GM19351 (cell line): Measurements from ENCODE around the gene COL6A2.
"Not testable (repeated sequence)": the region's sequence is repeated elsewhere in the genome, so short reads cannot be mapped to it uniquely, and the experiment has no call there.

Source experiments
- ATAC-seq: cut with Tn5 transposase; IDR thresholded peaks from one replicate; pipeline ENCODE4 v1.9.1; 2021; ENCODE audit warnings: mild to moderate bottlenecking, moderate library complexity; ENCODE audit not compliant: unreplicated experiment

COL6A2 gene

DNA sequence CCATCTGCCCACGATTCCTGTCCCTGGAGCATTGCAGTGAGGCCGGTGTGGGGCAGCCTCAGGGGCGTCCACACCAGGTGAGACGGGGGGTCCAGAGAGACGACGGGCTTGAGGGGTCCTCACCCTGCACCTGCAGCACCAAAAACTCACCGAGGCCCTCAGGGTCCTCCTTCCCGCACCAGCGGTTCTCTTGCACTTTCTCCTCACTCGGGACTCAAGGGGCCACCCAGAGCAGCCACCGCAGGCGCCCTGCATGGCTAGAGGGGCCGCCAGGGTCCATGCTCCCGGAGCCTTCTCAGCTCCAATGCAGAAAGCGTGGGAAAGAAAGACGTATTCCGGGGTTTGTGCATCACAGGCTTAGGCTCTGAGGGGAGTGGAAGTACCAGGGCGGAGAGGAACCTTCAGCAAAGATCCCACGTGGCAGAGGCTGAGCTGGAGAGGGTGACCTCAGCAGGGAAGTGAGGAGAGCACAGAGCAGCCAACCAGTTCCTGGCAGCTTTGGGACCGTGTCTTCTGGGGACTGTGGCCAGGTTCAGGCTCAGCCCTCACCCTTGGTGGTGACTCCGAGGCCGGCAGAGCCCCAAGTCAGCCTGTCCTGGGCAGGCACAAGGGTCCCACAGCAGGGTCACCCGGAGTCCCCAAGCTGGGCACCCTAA is 19.5 kb upstream of the COL6A2 start:
- ATAC-seq: no peak

DNA sequence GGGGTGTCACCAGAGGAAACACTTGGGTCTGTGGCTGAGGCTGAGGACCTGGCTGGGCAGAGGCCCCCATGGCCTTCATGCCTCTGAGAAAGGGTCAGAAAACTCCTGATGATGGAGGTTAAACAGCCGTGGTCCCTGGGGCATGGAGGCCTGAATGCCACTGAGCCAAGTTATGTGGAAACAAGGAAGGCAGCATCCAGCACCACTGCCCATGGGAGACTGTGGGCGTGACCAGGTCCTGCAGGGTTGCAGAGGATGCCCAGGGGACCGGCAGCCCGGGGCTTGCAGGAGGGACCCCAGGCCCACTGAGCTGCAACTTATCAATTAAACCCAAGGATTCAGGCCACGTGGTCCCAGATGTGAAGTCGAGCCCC is 18.9 kb upstream of the COL6A2 start:
- ATAC-seq: no peak

DNA sequence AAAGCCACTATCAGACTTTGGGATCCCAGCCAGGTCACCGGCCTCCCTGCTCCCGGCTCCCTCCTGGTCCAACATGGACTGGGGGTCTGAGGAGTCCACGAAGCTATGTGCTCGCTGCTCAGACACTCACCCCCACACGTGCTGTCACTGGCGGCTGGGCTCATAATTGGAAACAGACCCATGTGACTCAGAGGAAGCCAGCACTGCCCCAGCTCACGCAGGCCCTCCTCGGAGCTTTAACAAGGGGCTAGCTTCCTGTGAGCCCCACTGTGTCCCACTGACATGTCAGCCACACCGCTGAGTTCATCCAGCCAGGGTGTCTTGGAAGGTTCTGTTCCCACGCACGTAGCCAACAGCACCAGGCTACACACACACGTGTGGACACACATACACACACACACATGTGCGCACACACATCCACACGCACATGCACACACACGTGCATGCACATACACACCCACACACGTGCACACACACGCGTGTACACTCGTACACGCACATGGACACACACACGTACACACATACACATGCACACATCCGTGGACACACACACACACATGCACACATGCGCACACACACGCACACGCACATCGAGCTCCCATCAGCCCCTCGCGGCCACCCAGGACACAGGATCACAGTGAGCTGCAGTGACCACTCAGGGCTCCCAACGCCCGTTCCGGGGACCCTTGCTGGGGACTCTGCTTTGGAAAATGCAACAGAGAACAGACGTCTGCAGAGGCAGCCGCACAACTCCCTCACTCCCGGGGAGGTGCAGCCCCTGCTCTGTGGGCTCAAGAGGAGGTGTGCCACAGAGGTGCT is 18.4 kb upstream of the COL6A2 start:
- no peak for ATAC-seq

DNA sequence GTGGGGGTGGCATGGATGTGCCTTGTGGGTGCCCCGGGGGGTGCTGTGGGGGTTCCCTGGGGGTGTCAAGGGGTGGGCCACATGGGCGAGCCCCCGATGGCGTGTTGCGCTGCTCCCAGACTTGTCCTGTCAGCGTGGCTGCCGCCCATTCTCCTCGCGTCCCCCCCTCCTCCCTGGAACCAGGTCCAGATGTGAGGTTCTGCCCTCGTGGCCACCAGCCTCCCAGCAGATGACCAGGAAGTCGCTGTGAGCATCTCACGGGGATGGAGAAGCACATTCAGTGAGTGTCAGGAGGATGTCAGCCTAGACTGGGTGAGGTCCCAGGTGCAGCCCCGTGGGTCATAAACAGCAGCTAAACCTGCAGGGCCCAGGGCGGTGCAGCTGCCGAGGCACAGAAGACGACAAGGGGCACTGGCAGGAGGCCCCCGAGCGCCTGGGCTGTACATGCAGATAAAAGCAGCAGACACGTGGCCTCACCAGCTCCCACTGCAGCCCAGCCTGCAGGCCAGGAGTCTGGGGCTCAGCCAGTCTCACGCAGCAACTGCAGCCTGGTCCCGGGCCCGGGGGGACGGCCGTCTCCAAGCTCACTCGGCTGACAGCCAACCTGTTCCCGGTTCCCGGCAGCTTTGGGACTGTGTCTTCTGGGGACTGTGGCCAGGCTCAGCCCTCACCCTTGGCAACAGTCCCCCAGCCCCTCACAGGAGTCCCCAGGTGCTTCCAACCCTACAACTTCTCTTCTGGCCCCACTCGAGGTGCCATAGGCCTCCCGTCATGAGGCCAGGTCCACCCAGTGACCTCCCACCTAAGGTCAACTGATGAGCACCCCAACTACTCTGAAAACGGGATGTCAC is 17.5 kb upstream of the COL6A2 start:
- ATAC-seq: no peak

DNA sequence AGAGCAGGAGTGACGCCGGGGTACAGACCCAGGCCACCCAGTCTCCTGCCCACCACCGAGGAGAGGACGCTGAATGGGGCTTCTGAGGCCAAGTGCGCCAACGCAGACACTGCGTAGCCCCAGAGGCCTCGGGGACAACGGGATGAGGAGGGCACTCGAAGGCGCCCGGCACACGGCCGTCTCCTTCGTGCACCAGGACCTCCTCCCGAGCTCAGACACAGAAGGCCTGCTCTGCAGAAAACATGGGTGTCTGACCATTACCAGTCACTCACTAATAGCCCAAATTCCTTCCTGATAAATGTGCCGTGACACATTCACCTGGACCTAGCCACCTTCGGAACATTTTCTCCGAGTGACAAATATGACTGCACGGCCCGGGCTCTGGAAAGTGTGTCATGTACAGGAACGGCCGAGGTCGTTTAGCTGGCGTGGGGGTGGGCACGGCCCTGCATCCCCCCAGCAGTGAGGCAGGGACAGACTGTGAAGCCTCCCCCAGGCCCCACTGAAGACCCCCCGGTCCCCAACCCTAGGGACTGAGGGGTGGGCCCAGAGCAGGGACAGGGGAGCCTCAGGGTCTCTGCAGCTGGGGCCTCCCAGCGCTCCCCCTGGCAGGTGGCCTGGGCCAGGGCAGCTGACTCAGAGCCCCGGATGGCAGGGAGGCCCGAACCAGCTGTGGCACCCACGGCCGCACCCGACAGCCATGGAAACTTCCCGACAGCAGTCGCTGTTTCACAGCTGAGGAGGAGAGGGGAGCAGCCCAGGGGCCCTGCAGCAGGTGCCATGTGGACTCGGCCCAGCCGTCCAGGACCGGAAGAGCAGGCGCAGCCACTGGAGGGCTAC is 16.7 kb upstream of the COL6A2 start:
- no peak for ATAC-seq

DNA sequence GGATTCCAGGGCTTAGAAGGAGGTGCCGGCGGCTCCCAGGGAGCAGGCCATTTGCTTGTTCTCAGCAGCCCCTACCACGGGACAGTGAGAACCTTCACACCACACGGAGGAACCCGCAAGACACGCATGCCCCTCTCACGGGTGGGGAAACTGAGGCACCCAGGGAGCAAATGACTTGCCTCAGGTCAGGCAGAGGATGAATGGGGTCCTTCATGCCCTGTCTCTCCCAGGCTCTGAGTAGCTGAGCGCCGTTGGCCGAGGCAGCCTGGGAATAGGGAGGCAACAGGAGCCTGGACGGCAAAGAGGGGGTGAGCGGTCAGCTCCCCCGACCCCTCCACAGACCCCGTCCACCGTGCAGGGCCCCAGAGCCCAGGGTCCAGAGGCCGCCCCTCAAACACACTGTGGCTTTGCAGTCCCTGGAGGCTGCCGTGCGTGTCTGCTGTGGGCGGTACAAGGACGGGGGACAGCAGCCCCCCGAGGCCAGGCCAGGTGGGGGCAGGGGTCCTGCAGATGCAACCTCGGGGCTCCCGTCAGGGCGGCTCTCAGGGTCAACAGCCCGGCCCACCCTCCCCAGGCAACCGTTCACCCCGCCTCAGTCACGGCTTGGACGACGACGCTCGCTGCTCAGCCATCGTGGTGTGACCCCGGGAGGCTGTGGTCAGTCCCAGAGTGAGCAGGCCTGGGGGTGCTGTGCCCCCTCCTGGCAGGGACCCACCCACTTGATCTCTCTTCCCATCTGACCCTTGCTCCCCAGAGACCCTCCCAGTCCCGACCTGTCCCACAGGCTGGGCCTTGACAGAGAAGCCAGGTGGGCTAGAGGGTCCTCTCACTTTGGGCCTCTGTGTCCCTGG is 15.8 kb upstream of the COL6A2 start:
- no peak for ATAC-seq

DNA sequence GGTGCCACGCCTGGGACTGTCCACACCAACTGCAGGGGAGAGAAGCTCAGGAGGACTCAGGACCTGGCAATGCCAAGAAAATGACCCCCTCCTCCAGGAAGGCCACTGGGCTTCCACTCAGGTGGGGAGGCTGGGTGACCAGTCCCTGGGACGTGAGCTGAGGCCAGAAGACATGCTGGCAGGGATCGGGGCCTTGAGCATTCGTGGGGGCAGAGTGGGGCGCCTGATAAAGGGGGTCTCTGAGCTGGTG is 15.3 kb upstream of the COL6A2 start:
- no peak for ATAC-seq

DNA sequence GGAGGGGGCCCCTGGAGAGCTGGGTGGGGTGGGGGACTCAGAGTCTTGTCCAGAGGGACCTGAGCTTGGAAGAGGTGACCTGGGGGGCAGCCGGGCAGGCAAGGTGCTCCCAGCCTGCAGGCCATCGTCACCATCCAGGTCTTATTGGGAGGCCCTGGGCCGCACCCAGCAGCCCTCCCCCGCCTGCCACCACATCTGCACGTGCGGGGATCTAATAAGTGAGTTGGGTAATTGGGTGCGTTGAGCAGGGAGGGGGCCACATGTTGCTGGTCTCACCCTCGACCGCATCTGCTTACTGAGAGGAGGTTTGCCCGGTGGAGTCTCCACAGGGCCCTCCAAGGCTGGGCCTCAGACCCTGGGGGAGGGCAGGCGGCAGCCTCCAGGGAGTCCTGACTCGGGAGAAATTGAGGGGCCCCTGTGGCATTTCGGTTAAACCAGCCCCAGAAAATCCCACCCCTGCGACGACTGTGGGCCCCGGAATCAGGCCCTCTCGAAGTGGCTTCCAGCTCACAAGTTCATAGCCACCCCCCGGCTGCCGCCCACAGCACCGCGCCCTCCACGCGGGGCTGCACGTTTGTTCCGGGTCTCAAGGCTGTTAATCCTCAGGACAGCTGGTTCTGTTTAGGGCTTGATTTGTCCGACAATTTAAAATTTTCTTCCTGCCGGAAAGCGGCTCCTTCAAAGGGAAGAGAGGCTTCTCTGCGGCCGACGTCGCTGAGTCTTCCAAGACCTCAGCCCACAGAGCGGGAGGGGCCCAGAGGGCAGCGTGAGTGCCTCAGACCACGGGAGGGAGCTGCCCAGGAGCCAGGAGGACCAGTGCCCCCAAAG is 14.7 kb upstream of the COL6A2 start:
- ATAC-seq: no peak

DNA sequence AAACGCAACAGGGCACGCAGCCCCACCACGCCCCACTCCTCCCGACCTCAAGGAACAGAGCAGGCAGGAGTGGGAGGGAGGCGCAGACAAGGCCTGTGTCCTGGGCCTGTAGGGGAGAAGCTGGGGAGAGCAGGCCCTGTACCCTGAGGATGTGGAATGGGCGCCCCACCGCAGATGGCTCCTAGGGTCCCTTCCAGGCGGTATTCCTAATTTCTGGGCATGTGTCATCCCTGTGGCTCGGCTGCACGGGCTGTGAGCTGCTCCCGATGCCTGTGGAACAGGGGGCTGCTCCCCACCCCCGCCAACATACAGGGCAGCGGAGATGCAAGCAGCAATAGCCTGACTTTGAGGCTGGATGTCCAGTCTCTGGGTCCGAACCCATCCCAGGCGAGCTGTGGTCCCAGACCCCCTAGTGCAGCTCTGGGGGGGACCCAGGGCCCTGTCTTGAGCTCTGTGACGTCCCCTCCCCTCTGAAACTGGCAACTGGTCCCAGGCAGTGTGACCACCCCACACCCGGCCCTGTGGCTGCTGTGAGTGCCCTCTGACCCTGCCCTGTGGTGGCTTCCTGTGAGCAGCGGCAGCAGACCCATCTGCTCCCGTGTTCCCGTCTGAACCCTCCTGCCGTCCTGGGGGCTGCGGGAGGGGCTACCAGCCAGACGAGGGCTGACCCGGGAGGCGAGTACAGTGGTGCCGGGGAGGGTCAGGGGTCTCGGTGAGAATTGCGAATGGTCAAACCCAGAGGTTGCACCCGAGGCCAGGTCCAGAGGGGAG is 13.9 kb upstream of the COL6A2 start:
- ATAC-seq: no peak

DNA sequence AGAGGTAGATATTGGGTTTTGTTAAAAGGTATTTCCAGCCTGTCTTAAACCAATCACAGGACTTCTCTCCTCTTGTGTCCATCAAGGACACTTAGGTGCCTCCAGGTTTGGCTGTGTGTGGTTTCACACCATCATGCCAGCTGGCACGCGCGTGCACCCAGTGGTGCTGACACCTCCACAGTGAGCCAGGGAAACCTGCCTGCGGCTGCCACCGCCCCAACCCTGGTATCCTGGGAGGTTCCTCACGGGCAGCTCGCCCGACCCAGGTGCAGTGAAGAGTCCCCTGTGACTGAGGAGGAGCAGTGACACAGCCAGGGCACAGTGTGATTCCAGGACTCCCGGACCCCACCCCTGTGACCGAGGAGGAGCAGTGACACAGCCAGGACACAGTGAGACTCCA is 13.2 kb upstream of the COL6A2 start:
- no peak for ATAC-seq

DNA sequence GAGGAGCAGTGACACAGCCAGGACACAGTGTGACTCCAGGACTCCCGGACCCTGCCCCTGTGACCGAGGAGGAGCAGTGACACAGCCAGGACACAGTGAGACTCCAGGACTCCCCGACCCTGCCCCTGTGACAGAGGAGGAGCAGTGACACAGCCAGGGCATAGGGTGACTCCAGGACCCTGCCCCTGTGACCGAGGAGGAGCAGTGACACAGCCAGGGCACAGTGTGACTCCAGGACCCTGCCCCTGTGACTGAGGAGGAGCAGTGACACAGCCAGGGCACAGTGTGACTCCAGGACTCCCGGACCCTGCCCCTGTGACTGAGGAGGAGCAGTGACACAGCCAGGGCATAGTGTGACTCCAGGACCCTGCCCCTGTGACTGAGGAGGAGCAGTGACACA is 12.7 kb upstream of the COL6A2 start:
- ATAC-seq: not testable (repeated sequence)

DNA sequence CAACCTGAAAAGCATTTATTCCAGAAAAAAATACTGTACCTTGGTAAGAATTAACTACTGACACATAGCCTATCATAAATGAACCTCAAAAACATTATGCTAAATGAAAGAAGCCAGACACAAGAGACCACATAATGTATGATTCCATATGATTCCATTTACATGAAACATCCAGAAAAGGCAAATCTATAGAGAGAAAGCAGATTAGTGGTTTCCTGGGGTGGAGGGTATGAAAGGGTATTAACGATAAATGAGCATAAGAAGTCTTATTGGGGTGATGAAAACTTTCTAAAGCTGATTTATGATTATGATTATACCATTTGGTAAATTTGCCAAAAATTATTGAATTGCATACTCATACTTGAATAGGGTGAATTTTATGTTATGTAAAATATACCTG is 10.3 kb upstream of the COL6A2 start:
- no peak for ATAC-seq

DNA sequence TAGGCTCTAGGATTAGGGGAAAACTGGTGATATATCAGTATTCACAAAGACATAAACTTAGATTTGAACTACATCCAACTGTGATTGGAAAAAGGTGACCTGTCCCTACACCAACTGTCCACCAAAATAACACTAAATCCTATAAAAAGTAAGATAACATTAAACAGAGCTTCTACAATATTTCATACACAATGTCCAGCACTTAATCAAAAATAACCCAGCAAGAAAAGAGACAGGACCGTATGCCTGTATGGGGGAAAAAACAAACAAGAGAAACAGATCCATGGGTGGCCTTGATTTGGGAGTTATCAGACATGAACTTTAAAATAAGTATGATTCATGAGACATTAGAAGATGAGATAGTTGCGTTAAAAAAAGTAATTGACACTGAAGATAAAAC is 9.7 kb upstream of the COL6A2 start:
- ATAC-seq: no peak

DNA sequence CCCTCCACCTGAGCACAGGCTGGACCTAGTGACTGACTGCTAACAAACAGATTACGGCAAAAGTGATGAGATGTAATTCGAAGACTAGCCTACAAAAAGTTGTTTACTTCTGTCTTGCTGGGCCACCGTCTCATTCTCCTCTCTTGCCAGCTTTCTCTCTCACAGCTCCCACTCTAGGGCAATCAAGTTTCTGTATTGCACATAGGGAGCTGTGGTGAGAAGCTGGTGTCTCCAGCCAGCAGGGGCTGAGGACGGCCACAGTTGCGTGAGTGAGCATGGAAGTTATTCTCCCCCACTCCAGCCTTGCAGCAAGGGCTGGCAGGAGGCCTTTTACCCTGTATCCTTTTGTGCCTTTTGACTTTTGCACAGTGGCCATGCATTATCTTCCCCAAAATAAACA is 8.6 kb upstream of the COL6A2 start:
- ATAC-seq: no peak

DNA sequence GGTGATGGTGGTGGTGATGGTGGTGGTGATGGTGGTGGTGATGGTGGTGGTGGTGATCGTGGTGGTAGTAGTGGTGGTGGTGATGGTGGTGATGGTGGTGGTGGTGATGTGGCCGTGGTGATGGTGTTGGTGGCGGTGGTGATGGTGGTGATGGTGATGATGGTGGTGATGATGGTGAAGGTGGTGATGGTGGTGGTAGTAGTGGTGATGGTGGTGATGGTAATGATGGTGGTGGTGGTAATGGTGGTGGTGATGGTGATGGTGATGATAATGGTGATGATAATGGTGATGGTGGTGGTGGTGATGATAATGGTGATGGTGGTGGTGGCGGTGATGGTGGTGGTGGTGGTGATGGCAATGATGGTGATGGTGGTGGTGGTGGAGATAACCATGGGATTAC is 6.8 kb upstream of the COL6A2 start:
- ATAC-seq: no peak

DNA sequence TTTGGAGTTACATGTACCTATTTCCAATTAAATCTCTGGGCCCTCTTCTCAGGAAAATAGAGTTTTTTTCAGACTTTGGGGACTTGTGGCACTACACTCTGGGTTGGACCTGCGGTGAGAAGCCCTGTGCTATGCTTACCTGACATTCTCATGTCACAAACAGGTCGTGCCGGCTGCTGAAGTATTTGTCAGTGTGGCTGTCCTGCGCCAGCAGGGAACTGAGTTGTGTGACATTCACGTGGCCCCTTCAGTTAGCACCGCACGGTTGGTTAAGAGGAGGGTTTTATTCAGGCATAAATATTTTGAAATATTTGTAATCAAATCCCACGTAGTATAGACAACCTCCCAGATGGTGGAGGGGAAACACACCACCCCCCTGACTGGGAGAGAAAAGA is 6.3 kb upstream of the COL6A2 start:
- no peak for ATAC-seq

DNA sequence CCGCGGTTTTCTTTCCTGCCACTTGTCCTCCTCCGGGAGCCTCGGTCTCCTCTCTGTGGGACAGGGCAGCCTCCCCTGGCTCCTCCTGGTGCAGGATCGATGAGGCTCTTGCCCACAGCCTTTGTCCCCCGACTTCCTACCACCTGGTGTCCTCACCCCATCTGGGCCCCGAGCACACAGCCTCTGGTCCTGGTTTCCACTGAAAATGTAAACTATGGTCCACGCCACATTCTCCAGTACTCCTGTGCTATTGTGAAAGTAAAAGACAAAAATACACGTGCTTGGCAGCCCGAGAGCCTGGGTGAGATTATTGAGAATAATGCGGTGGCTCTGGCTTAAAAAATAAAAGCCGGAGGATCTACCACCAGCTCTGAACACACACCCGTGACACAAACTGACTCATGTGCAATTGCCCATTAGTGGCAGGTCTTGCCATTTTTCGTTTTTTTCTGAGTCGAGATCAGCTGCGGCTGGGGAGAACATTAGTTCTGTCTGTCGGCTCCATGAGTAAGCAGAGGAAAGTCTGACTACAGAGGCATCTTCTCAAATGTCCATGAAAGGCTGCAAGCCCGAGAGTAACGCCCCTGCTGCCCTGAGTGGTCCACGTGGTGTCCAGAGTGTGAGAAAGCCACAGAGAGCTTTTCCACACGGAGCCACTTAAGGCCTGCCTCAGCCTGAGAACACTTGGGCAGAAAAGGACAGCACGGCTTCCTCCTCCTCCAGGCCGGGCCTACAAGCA is 5.7 kb upstream of the COL6A2 start:
- no peak for ATAC-seq
